Measurements from ENCODE around the gene SUN1. TPM values are rescaled to one million over a fixed set of nuclear protein-coding genes. Genes with fewer than 3 reads are reported as not detected.

The SUN1 gene
- total RNA-seq, 1 donor, result 73.4 TPM

DNA sequence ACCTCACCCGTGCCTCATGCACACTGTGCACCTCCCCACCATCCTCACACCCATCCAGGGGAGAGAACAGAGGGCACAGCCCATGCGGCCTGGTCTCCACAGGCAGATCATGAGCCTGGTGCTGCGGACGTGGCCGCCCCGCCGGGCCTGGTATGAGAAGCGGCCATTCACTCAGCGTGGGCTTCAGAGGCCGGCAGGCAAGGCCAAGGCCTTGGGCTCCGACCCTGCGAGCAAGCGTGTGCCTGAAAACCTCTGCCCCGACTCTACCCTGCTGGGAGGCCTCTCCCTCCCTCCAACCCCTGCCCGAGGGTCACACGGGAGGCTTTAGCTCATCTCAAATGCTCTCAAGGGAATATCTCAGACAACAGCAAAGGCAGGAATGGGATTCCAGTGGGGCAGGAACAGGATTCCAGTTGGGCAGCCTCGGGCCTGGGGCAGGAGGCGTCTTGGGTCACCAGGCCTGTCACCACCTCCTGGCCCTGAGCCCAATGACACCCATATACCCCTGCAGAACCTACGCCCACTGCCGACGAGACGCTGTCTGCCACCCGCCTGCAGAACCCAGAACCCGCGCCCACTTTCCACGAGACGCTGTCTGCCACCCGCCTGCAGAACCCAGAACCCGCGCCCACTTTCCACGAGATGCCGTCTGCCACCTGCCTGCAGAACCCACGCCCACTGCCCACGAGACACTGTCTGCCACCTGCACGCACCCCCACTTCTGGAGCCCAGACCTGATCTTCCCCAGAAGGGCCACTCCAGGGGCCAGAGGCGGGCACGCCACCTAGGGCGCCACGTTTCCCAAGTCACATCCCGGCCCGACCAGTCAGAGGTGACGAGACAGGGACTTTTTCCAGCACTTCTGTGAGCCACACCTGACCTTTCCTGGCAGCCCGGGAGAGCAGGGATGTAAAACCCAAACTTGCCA is 83.3 kb downstream of the SUN1 start:
- no peak for DNase-seq (ENCODE audit: low read depth)

DNA sequence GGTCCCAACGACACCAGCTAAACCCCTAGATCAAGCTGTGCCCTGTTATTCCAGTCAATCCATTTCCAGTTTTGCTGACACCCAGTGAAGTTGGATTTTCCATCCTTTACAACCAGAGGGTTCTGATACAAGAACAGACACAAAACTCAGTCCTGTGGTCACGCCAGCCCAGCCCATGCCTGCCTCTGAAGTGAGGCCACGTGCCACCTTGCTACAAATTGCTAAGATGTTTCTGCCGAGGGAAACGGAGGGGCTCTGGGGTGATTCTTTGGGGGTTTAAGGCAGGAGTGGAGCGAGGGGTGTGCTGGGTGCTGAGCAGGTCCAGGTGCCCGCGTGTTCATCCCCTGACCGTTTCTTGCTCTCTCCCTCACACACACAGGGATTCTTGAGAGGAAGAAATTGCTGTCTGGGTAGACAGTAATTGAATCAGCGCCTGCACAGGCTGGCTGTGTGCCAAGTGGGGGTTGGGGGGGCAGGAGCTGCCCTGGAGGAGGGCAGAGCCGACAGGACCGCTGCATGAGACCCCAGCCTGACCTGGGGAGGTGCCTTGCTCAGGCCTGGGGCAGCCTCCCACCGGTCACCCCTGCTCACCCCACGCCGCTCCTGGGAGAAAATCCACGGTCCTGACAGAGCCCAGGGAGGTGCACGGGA is 84.1 kb downstream of the SUN1 start:
- TF ChIP-seq, protein P1, sequence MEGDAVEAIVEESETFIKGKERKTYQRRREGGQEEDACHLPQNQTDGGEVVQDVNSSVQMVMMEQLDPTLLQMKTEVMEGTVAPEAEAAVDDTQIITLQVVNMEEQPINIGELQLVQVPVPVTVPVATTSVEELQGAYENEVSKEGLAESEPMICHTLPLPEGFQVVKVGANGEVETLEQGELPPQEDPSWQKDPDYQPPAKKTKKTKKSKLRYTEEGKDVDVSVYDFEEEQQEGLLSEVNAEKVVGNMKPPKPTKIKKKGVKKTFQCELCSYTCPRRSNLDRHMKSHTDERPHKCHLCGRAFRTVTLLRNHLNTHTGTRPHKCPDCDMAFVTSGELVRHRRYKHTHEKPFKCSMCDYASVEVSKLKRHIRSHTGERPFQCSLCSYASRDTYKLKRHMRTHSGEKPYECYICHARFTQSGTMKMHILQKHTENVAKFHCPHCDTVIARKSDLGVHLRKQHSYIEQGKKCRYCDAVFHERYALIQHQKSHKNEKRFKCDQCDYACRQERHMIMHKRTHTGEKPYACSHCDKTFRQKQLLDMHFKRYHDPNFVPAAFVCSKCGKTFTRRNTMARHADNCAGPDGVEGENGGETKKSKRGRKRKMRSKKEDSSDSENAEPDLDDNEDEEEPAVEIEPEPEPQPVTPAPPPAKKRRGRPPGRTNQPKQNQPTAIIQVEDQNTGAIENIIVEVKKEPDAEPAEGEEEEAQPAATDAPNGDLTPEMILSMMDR (IDR thresholded peaks at IDR 0.05; ENCODE audit: insufficient read depth, low read depth, low read length), result no peak
- DNase-seq (ENCODE audit: low read depth), result no peak
- no peak overlapping the region for H3K4me3 ChIP-seq (ENCODE audit: low read depth, low read length)

More for the DNA sequence above, 83.3 kb downstream of the SUN1 start:
- TF ChIP-seq, protein P1 (IDR thresholded peaks at IDR 0.05; ENCODE audit: insufficient read depth, low read depth, low read length), result no peak
- H3K4me3 ChIP-seq (ENCODE audit: low read depth, low read length), result no peak overlapping the region

DNA sequence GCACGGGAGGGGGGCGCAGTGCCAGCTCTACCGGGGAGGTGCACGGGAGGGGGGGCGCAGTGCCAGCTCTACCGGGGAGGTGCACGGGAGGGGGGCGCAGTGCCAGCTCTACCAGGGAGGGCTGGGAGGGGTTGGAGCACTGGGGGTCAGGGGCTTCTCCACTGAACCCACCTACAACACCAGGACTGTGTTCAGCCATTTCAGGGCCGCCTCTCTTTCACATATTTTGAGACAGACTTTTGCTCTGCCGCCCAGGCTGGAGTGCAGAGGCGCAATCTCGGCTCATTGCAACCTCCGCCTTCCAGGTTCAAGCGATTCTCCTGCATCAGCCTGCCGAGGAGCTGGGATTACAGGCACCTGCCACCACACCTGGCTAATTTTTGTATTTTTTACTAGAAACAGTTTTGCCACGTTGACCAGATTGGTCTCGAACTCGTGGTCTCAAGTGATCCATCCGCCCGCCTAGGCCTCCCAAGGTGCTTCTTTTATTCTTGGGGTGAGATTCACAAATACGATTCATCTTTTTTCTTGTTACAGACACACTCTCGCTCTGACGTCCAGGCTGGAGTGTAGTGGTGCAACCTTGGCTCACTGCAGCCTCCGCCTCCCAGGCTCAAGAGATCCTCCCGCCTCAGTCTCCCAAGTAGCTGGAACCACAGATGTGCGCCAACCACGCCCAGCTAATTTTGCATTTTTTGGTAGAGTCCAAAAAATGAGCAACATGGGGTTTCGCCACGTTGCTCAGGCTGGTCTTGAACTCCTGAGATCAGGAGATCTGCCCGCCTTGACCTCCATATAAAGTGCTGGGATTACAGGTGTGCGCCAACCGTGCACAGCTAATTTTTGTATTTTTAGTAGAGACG is 85.2 kb downstream of the SUN1 start:
- no peak for DNase-seq (ENCODE audit: low read depth)

DNA sequence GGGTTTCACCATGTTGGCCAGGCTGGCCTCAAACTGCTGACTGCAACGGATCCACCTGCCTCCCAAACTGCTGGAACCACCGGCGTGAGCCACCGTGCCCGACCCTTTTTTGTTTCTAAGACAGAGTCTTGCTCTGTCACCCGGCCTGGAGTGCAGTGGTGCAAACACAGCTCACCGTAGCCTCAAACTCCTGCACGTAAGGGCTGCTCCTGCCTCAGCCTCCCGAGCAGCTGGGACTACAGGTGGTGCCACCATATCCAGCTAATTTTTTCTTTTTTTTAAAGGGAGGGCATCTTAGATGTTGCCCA is 85.8 kb downstream of the SUN1 start:
- TF ChIP-seq, protein P1 (IDR thresholded peaks at IDR 0.05; ENCODE audit: insufficient read depth, low read depth, low read length), result no peak
- H3K4me3 ChIP-seq (ENCODE audit: low read depth, low read length), result no peak overlapping the region
- DNase-seq (ENCODE audit: low read depth), result no peak

More for the DNA sequence above, 85.2 kb downstream of the SUN1 start:
- H3K4me3 ChIP-seq (ENCODE audit: low read depth, low read length), result no peak overlapping the region
- TF ChIP-seq, protein P1 (IDR thresholded peaks at IDR 0.05; ENCODE audit: insufficient read depth, low read depth, low read length), result no peak

DNA sequence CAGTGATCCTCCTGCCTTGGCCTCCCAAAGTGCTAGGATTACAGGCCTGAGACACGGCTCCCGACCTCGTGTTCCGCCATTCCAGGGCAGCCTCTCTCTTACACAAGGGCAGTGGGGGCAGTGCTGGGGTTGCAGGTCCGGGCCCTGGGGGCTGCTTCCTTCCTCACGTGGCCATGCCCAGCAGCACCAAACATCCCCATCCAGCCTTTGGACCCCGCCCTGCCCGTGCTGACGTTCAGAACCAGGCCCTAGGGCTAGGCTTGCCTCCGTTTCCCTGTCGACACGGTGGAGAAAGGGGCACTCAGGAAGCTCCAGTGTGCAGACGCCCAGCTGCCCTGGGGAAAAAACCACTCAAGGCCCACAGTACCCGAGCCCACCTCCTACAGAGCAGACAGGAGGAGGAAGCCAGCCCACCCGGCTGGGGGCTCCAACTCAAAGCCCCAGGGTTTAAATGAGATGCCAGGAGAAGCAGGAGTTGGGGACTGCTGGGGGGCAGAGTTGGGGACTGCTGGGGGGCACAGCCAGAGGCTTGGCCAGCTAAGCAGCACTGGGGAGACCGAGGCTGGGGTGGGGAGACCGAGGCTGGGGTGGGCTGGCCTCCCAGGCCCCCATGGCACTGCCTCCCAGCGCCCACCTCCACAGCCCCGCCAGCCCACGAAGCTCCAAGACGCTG is 86.3 kb downstream of the SUN1 start:
- TF ChIP-seq, protein P1 (IDR thresholded peaks at IDR 0.05; ENCODE audit: insufficient read depth, low read depth, low read length), result no peak
- no peak overlapping the region for H3K4me3 ChIP-seq (ENCODE audit: low read depth, low read length)
- DNase-seq (ENCODE audit: low read depth), result no peak

DNA sequence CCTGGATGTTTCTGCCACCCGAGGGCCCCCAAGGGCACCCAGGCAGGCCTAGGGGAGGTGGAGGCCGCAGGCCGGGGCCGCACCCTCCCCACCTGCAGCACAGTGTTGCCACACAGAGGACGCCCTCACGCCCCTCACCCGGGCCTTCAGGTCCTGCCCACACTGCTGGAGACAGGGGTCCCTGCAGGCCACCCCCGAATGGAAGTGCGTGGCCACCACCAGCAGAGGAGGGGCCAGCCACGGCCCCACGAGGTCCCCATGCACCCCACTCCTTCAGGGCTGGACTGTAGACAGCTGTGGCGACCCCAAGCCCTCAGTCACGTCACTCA is 86.8 kb downstream of the SUN1 start:
- no peak for DNase-seq (ENCODE audit: low read depth)
- H3K4me3 ChIP-seq (ENCODE audit: low read depth, low read length), result no peak overlapping the region
- TF ChIP-seq, protein P1 (IDR thresholded peaks at IDR 0.05; ENCODE audit: insufficient read depth, low read depth, low read length), result no peak
